K562 (cell line): ENCODE measurements around the gene SRCAP.

ENCODE experiments used
- CHD1 ChIP-seq: fragments of 200-600 bp; sonication (generic); IDR thresholded peaks from one replicate; pipeline ENCODE4 v1.6.1; 2012; ENCODE audit warnings: mild to moderate bottlenecking, moderate library complexity, low read length, inconsistent platforms
- CHD2 ChIP-seq: IDR thresholded peaks from 2 replicates; pipeline ENCODE4 v1.6.1; 2011; ENCODE audit warnings: low read depth, low read length
- CTCF ChIP-seq, 3 experiments: IDR thresholded peaks in 2 of 3; conservative IDR thresholded peaks in 1 of 3; 2 replicates each; pipeline ENCODE4 v1.5.1; 2011 to 2012; ENCODE audit warnings: low read length in 3 of 3, mild to moderate bottlenecking in 3 of 3, control low read depth in 2 of 3, improper control_type of control experiment in 1 of 3, inconsistent platforms in 1 of 3, low read depth in 1 of 3, mixed read lengths in 1 of 3, moderate library complexity in 1 of 3; ENCODE audit not compliant: insufficient read depth in 2 of 3
- DDX20 ChIP-seq: fragments of 450-650 bp; IDR thresholded peaks from 2 replicates; pipeline ENCODE4 v1.6.1; 2016; ENCODE audit warnings: missing genetic modification characterization, low read depth, mild to moderate bottlenecking, missing compliant biosample characterization, moderate library complexity
- EP300 ChIP-seq: IDR thresholded peaks from 2 replicates; pipeline ENCODE4 v1.6.1; 2012; ENCODE audit warnings: low read length, improper control_type of control experiment
- EZH2 ChIP-seq: IDR thresholded peaks from 2 replicates; pipeline ENCODE4 v1.6.1; 2012; ENCODE audit warnings: low read depth, mild to moderate bottlenecking, inconsistent platforms, low read length, borderline replicate concordance
- NELFE ChIP-seq: IDR thresholded peaks from 2 replicates; pipeline ENCODE4 v1.6.1; 2011; ENCODE audit warnings: mild to moderate bottlenecking; ENCODE audit not compliant: insufficient read depth, insufficient read length
- POLR2A ChIP-seq: fragments of 450-650 bp; conservative IDR thresholded peaks from 2 replicates; pipeline ENCODE4 v1.6.1; 2016
- POLR2AphosphoS5 ChIP-seq: IDR thresholded peaks from 2 replicates; pipeline ENCODE4 v1.6.1; 2011; ENCODE audit warnings: mild to moderate bottlenecking, low read depth, low read length, moderate library complexity; ENCODE audit not compliant: control insufficient read depth, insufficient read depth
- PTBP1 ChIP-seq: fragments of 200-400 bp; formaldehyde crosslinking; IDR thresholded peaks from 2 replicates; pipeline ENCODE4 v1.6.1; 2017; ENCODE audit warnings: low read depth, low read length
- RCOR1 ChIP-seq, 2 experiments: IDR thresholded peaks; 2 replicates each; pipeline ENCODE4 v1.6.1; 2012; ENCODE audit warnings: low read depth in 2 of 2, low read length in 2 of 2, borderline replicate concordance in 1 of 2, improper control_type of control experiment in 1 of 2
- ZNF280B ChIP-seq: fragments of 250-450 bp; sonication (Bioruptor Pico); IDR thresholded peaks from 2 replicates; pipeline ENCODE4 v1.5.1; 2021; ENCODE audit warnings: mild to moderate bottlenecking
- ZNF639 ChIP-seq, 2 experiments: fragments of 200-800 bp in 1 of 2; sonication (Bioruptor generic) in 1 of 2; sonication (generic) in 1 of 2; formaldehyde crosslinking in 1 of 2; IDR thresholded peaks in 1 of 2; conservative IDR thresholded peaks in 1 of 2; 2 replicates each; pipeline versions ENCODE4 v1.5.0 to v1.6.1; 2016 to 2020; ENCODE audit warnings: missing compliant biosample characterization in 1 of 2, missing genetic modification characterization in 1 of 2, missing genetic modification reagents in 1 of 2
- ZZZ3 ChIP-seq: fragments of 450-650 bp; IDR thresholded peaks from 2 replicates; pipeline ENCODE4 v1.6.1; 2016; ENCODE audit warnings: antibody characterized with exemption, mild to moderate bottlenecking, moderate library complexity

GRCh38 chr16:30787613-30788378, 88.8 kb downstream of the SRCAP start:
- TF ChIP-seq CHD2: no peak
- TF ChIP-seq POLR2A: no peak
- no peak for TF ChIP-seq RCOR1 (IDR thresholded peaks at IDR 0.05; ENCODE audit: borderline replicate concordance in 1 of 2, low read depth in 2 of 2, low read length in 2 of 2)
- TF ChIP-seq CTCF (IDR thresholded peaks at IDR 0.05 in 2 of 3, conservative IDR thresholded peaks at IDR 0.05 in 1 of 3; ENCODE audit: insufficient read depth in 2 of 3, low read depth in 1 of 3, low read length in 3 of 3): no peak
- no peak for TF ChIP-seq DDX20 (tag)
- TF ChIP-seq ZZZ3: no peak
- TF ChIP-seq EZH2: no peak
- TF ChIP-seq EP300: no peak
- no peak for TF ChIP-seq ZNF639 (CRISPR knock-in tag; conservative IDR thresholded peaks at IDR 0.05 in 1 of 2, IDR thresholded peaks at IDR 0.05 in 1 of 2)
- no peak for TF ChIP-seq ZNF280B
- TF ChIP-seq PTBP1: no peak
- TF ChIP-seq CHD1: no peak
- no peak for TF ChIP-seq NELFE
- TF ChIP-seq POLR2AphosphoS5: no peak
